Measurements from ENCODE around the gene FAM222B. TPM values are rescaled to one million over a fixed set of nuclear protein-coding genes. Genes with fewer than 3 reads are reported as not detected.
A peak's percentile ranks its signal among the peaks of the same experiment; 100 is the strongest.

FAM222B gene
- total and polyA plus RNA-seq, 9 of the 15 experiments (the other 6 are each of a cell fraction or from before 2014, with no cell fraction given): 4.0 to 34.6 (median 7.5) TPM

- TF ChIP-seq ELK1 (CRISPR knock-in tag; IDR thresholded peaks at IDR 0.05) (no peak), NCOA1 (IDR thresholded peaks at IDR 0.05; ENCODE audit: low read depth) (no peak), IRF2 (CRISPR knock-in tag; IDR thresholded peaks at IDR 0.05) (no peak), ZNF384 (IDR thresholded peaks at IDR 0.05; ENCODE audit: low read depth, low read length) (peak; percentile 45; the same call in 1 of the 2 replicates), MTA2 (IDR thresholded peaks at IDR 0.05; ENCODE audit: low read depth) (no peak)
Observed at GRCh38 chr17:28827672-28828071, 14.9 kb downstream of the FAM222B start (continued).

GRCh38 chr17:28819582-28819981 lies 23.0 kb downstream of the FAM222B start:
- 3% methylated on average over 1 of the region's 1 CpG for WGBS (ENCODE audit: insufficient coverage, low coverage, missing lambda C conversion rate)
- H2AFZ ChIP-seq (ENCODE audit: low read depth, low read length): no peak overlapping the region
- CTCF ChIA-PET (ENCODE audit: low intra/inter-chr PET ratio): no interaction called here
- no peak overlapping the region for H3K4me2 ChIP-seq (ENCODE audit: insufficient read depth, low read length)
- no peaks in the 10 kb centered on the region for H3K9me1 ChIP-seq (ENCODE audit: control insufficient read depth, insufficient read depth, low read length)
- H3K27me3 ChIP-seq (ENCODE audit: control insufficient read depth in 2 of 2, insufficient read depth in 2 of 2, low read length in 2 of 2): no peaks in the 10 kb centered on the region
- H3K9ac ChIP-seq (ENCODE audit: insufficient read depth in 1 of 2, low read depth in 2 of 2, low read length in 2 of 2): no peak overlapping the region
- H3K79me2 ChIP-seq (ENCODE audit: control insufficient read depth, insufficient read depth, low read length): peaks cover 90% of the 10 kb centered on the region
- H3K27ac ChIP-seq (ENCODE audit: extremely low read depth, low read depth, low read length): no peak overlapping the region; the same call in 2 of the 3 replicates
- peak; percentile 56 for FAIRE-seq
- POLR2A ChIA-PET: interaction anchor here (0.8 to 1.4 kb wide), 8 partner anchors 8 to 43 kb away, joined by 3 to 6 read pairs (median 3); no protein-coding TSS in a partner anchor
- intact Hi-C loops (cut with micrococcal nuclease) (no loop called here), in situ Hi-C loops (cut with MboI) (no loop called here)
- peaks cover 15% of the 10 kb centered on the region; the same call in 2 of the 3 replicates for H3K36me3 ChIP-seq (ENCODE audit: control insufficient read depth, insufficient read depth, low read length)
- H3K4me1 ChIP-seq (replicated peaks in 1 of 2; ENCODE audit: control insufficient read depth in 2 of 2, insufficient read depth in 2 of 2, low read length in 2 of 2): peaks cover 15 to 18% of the 10 kb centered on the region in 2 experiments; a peak in 4 of 5 replicates
- no peak overlapping the region for H3K4me3 ChIP-seq
- TF ChIP-seq CEBPB (tag; IDR thresholded peaks at IDR 0.05) (0 out of 2 replicates have a peak, but pooled peaks have one; percentile 13), GATAD2A (IDR thresholded peaks at IDR 0.05) (no peak), PKNOX1 (IDR thresholded peaks at IDR 0.05) (0 out of 2 replicates have a peak, but pooled peaks have one; percentile 10), TGIF2 (CRISPR knock-in tag; IDR thresholded peaks at IDR 0.05) (no peak), RBM34 (IDR thresholded peaks at IDR 0.05; ENCODE audit: borderline replicate concordance, insufficient read depth, low read length) (no peak)
- TF ChIP-seq, protein P1, sequence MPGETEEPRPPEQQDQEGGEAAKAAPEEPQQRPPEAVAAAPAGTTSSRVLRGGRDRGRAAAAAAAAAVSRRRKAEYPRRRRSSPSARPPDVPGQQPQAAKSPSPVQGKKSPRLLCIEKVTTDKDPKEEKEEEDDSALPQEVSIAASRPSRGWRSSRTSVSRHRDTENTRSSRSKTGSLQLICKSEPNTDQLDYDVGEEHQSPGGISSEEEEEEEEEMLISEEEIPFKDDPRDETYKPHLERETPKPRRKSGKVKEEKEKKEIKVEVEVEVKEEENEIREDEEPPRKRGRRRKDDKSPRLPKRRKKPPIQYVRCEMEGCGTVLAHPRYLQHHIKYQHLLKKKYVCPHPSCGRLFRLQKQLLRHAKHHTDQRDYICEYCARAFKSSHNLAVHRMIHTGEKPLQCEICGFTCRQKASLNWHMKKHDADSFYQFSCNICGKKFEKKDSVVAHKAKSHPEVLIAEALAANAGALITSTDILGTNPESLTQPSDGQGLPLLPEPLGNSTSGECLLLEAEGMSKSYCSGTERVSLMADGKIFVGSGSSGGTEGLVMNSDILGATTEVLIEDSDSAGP (CRISPR knock-in tag; IDR thresholded peaks at IDR 0.05): no peak
- TF ChIP-seq, protein P2, sequence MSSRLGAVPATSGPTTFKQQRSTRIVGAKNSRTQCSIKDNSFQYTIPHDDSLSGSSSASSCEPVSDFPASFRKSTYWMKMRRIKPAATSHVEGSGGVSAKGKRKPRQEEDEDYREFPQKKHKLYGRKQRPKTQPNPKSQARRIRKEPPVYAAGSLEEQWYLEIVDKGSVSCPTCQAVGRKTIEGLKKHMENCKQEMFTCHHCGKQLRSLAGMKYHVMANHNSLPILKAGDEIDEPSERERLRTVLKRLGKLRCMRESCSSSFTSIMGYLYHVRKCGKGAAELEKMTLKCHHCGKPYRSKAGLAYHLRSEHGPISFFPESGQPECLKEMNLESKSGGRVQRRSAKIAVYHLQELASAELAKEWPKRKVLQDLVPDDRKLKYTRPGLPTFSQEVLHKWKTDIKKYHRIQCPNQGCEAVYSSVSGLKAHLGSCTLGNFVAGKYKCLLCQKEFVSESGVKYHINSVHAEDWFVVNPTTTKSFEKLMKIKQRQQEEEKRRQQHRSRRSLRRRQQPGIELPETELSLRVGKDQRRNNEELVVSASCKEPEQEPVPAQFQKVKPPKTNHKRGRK (tag; IDR thresholded peaks at IDR 0.05): no peak
- H4K20me1 ChIP-seq (replicated peaks; ENCODE audit: control insufficient read depth, insufficient read depth, low read length): no peaks in the 10 kb centered on the region
- no TSS peak for BruUV-seq (replicated peaks)
- H3K9me3 ChIP-seq (replicated peaks; ENCODE audit: control insufficient read depth, insufficient read depth, low read depth, low read length): no peaks in the 10 kb centered on the region
- no peak for DNase-seq (ENCODE audit: extremely low read depth in 1 of 4, low spot score in 3 of 4)
- ATAC-seq: no peak

Data from K562 (cell line).